GM12878 (cell line): ENCODE results near the gene FKBP2. TPM values are rescaled to one million over a fixed set of nuclear protein-coding genes. Genes with fewer than 3 reads are reported as not detected.

ENCODE experiments used
- CHD2 ChIP-seq: IDR thresholded peaks from 2 replicates; pipeline ENCODE4 v1.6.1; 2011; ENCODE audit warnings: low read depth, low read length, improper control_type of control experiment, borderline replicate concordance
- CREM ChIP-seq: IDR thresholded peaks from 2 replicates; pipeline ENCODE4 v1.6.1; 2014; ENCODE audit warnings: antibody characterized with exemption, low read depth
- ELK1 ChIP-seq: IDR thresholded peaks from 2 replicates; pipeline ENCODE4 v1.6.1; 2012; ENCODE audit warnings: low read depth, low read length, improper control_type of control experiment
- GABPA ChIP-seq: IDR thresholded peaks from 2 replicates; pipeline ENCODE4 v1.6.1; 2014; ENCODE audit warnings: antibody characterized with exemption, low read depth, mild to moderate bottlenecking, inconsistent platforms
- HSF1 ChIP-seq: fragments of 150-350 bp; IDR thresholded peaks from 2 replicates; pipeline ENCODE4 v1.6.1; 2014; ENCODE audit warnings: mild to moderate bottlenecking, low read depth, low read length
- IRF3 ChIP-seq: fragments of 450-650 bp; IDR thresholded peaks from 2 replicates; pipeline ENCODE4 v1.6.1; 2014; ENCODE audit warnings: mild to moderate bottlenecking
- JUNB ChIP-seq: IDR thresholded peaks from 2 replicates; pipeline ENCODE4 v1.6.1; 2016; ENCODE audit warnings: antibody characterized with exemption, mild to moderate bottlenecking
- LARP7 ChIP-seq: fragments of 450-650 bp; IDR thresholded peaks from 2 replicates; pipeline ENCODE4 v1.6.1; 2017; ENCODE audit warnings: mild to moderate bottlenecking
- MTA2 ChIP-seq: fragments of 450-650 bp; IDR thresholded peaks from 2 replicates; pipeline ENCODE4 v1.6.1; 2016; ENCODE audit warnings: low read depth, mild to moderate bottlenecking, moderate library complexity
- NFIC ChIP-seq: IDR thresholded peaks from 2 replicates; pipeline ENCODE4 v1.6.1; 2012; ENCODE audit warnings: low read depth, mild to moderate bottlenecking, inconsistent platforms, low read length, moderate library complexity
- NFXL1 ChIP-seq: fragments of 450-650 bp; IDR thresholded peaks from 2 replicates; pipeline ENCODE4 v1.6.1; 2017; ENCODE audit warnings: antibody characterized with exemption, mild to moderate bottlenecking, borderline replicate concordance
- NFYB ChIP-seq: IDR thresholded peaks from 2 replicates; pipeline ENCODE4 v1.6.1; 2011; ENCODE audit warnings: low read depth, mild to moderate bottlenecking, low read length, improper control_type of control experiment, moderate library complexity; ENCODE audit not compliant: insufficient read depth
- REST ChIP-seq: IDR thresholded peaks from 2 replicates; pipeline ENCODE4 v1.6.1; 2012; ENCODE audit warnings: mild to moderate bottlenecking, low read depth, low read length
- SREBF2 ChIP-seq: IDR thresholded peaks from 2 replicates; pipeline ENCODE4 v1.6.1; 2012; ENCODE audit warnings: mild to moderate bottlenecking, low read length
- STAT3 ChIP-seq: IDR thresholded peaks from 2 replicates; pipeline ENCODE4 v1.6.1; 2011; ENCODE audit warnings: low read depth, low read length, improper control_type of control experiment
- TAF1 ChIP-seq: IDR thresholded peaks from 2 replicates; pipeline ENCODE4 v1.6.1; 2011; ENCODE audit warnings: mild to moderate bottlenecking, low read depth, low read length, borderline replicate concordance
- TBL1XR1 ChIP-seq: IDR thresholded peaks from 2 replicates; pipeline ENCODE4 v1.6.1; 2012; ENCODE audit warnings: low read depth, low read length, improper control_type of control experiment
- USF1 ChIP-seq: IDR thresholded peaks from 2 replicates; pipeline ENCODE4 v1.6.1; 2011; ENCODE audit warnings: borderline replicate concordance, low read depth, mild to moderate bottlenecking, moderate library complexity, mixed read lengths, low read length; ENCODE audit not compliant: insufficient read depth; ENCODE audit errors: extremely low read length
- ZNF217 ChIP-seq: fragments of 450-650 bp; IDR thresholded peaks from 2 replicates; pipeline ENCODE4 v1.6.1; 2017; ENCODE audit warnings: antibody characterized with exemption, mild to moderate bottlenecking
- ZNF274 ChIP-seq: IDR thresholded peaks from one replicate; pipeline ENCODE4 v1.8.0; 2011; ENCODE audit not compliant: insufficient read length, insufficient read depth
- polyA plus RNA-seq, 11 experiments: library from polyadenylated mRNA; depleted of rRNA in 4 of 11; unstranded in 6 of 11; stranded (reverse) in 5 of 11; fragments of >200 nt; fragmentation: Nextera tagmentation in 4 of 11; fragmentation: Illumina TruSeq in 1 of 11; extraction: Ambion mirVana in 4 of 11; extraction: Trizol in 1 of 11; gene quantifications; 1 replicate in 1 of 11; 2 replicates in 10 of 11; pipeline versions ENCODE4 v1.2.1 to v1.2.3, GENCODE V29; 2011 to 2016; ENCODE audit warnings: inconsistent platforms in 2 of 11, missing spikeins in 2 of 11, low read depth in 1 of 11
- total RNA-seq, 4 experiments: library from RNA; depleted of rRNA in 3 of 4; stranded (reverse); fragments of >200 nt in 3 of 4; fragmentation: Illumina TruSeq in 1 of 4; extraction: Trizol in 1 of 4; gene quantifications; 2 replicates each; pipeline versions ENCODE4 v1.2.1 to v1.2.3, GENCODE V29; 2013 to 2021

Gene FKBP2
- total and polyA plus RNA-seq, 10 of the 15 experiments (the other 5 are each of a cell fraction or from before 2014, with no cell fraction given), result 1.8 to 99.7 (median 39.5) TPM

- TF ChIP-seq JUNB (no peak), CHD2 (peak; percentile 90), GABPA (no peak), NFXL1 (no peak), STAT3 (no peak), USF1 (no peak), SREBF2 (no peak), ELK1 (no peak), ZNF217 (no peak), TAF1 (no peak), CREM (0 out of 2 replicates have a peak, but pooled peaks have one; percentile 46), IRF3 (no peak), ZNF274 (no peak), MTA2 (no peak), LARP7 (peak; percentile 58), HSF1 (no peak), NFIC (no peak), NFYB (no peak), TBL1XR1 (0 out of 2 replicates have a peak, but pooled peaks have one; percentile 17), REST (no peak)
These were observed 6.2 kb downstream of the FKBP2 start, which contains the start of gene PPP1R14B (continued) for GRCh38 chr11:64246871-64247728.
